Ishikawa (cell line): ENCODE measurements around the gene PDE1A.

ENCODE experiments used
- CEBPB ChIP-seq: IDR thresholded peaks from 2 replicates; pipeline ENCODE4 v1.6.1; 2012
- CREB1 ChIP-seq: IDR thresholded peaks from 2 replicates; pipeline ENCODE4 v1.6.1; 2012; ENCODE audit warnings: low read depth
- EGR1 ChIP-seq: IDR thresholded peaks from 2 replicates; pipeline ENCODE4 v1.6.1; 2012
- EP300 ChIP-seq: IDR thresholded peaks from 2 replicates; pipeline ENCODE4 v1.6.1; 2012; ENCODE audit warnings: borderline replicate concordance
- FOXM1 ChIP-seq: IDR thresholded peaks from 2 replicates; pipeline ENCODE4 v1.6.1; 2012; ENCODE audit warnings: low read depth, borderline replicate concordance
- NFIC ChIP-seq: IDR thresholded peaks from 2 replicates; pipeline ENCODE4 v1.6.1; 2012
- RAD21 ChIP-seq: IDR thresholded peaks from 2 replicates; pipeline ENCODE4 v1.6.1; 2012; ENCODE audit warnings: low read depth
- REST ChIP-seq: IDR thresholded peaks from 2 replicates; pipeline ENCODE4 v1.6.1; 2012; ENCODE audit warnings: low read depth, mild to moderate bottlenecking
- TAF1 ChIP-seq: IDR thresholded peaks from 2 replicates; pipeline ENCODE4 v1.6.1; 2012; ENCODE audit warnings: low read depth, mild to moderate bottlenecking
- TCF12 ChIP-seq: IDR thresholded peaks from 2 replicates; pipeline ENCODE4 v1.6.1; 2012; ENCODE audit warnings: low read depth
- TEAD4 ChIP-seq: IDR thresholded peaks from 2 replicates; pipeline ENCODE4 v1.6.1; 2012
- USF1 ChIP-seq: IDR thresholded peaks from 2 replicates; pipeline ENCODE4 v1.6.1; 2012
- YY1 ChIP-seq: IDR thresholded peaks from 2 replicates; pipeline ENCODE4 v1.6.1; 2012; ENCODE audit warnings: low read depth
- ZBTB7A ChIP-seq: IDR thresholded peaks from 2 replicates; pipeline ENCODE4 v1.6.1; 2012; ENCODE audit warnings: low read depth
- TF ChIP-seq, protein P1 (sequence below): IDR thresholded peaks from 2 replicates; pipeline ENCODE4 v1.6.1; 2012

The PDE1A gene

DNA sequence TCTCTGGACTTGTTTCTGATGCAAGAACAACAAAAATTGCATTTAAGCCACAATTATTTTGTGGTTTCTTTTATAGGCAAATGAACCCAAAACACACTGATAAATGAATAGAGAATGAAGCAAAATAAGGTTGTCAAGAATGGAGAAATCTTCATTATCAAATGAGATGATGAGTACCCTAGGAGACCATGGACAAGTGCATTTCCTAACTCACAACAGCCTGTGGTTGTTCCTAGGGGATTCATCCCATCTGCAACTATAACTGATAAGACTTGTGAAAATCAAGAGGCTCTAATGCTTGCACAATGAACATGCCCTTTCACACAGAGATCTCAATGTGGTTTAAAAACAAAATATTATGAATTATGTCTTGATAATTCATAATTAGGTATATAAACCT lies 159.9 kb downstream of the PDE1A start:
- TF ChIP-seq TEAD4 (no peak), FOXM1 (no peak), EGR1 (no peak), TCF12 (no peak), YY1 (no peak), TAF1 (no peak), USF1 (no peak), EP300 (no peak), ZBTB7A (no peak), RAD21 (no peak), REST (no peak), CEBPB (no peak), CREB1 (no peak), NFIC (no peak)
- TF ChIP-seq, protein P1, sequence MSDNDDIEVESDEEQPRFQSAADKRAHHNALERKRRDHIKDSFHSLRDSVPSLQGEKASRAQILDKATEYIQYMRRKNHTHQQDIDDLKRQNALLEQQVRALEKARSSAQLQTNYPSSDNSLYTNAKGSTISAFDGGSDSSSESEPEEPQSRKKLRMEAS = no peak

GRCh38 chr2:182265718-182266117 lies 161.1 kb downstream of the PDE1A start:
- TF ChIP-seq CEBPB (no peak), TAF1 (no peak), TCF12 (no peak), USF1 (no peak), YY1 (no peak), RAD21 (no peak), CREB1 (no peak), REST (no peak), EP300 (no peak), EGR1 (no peak), TEAD4 (no peak), FOXM1 (no peak), NFIC (no peak), ZBTB7A (no peak)
- TF ChIP-seq, protein P1 = no peak

DNA sequence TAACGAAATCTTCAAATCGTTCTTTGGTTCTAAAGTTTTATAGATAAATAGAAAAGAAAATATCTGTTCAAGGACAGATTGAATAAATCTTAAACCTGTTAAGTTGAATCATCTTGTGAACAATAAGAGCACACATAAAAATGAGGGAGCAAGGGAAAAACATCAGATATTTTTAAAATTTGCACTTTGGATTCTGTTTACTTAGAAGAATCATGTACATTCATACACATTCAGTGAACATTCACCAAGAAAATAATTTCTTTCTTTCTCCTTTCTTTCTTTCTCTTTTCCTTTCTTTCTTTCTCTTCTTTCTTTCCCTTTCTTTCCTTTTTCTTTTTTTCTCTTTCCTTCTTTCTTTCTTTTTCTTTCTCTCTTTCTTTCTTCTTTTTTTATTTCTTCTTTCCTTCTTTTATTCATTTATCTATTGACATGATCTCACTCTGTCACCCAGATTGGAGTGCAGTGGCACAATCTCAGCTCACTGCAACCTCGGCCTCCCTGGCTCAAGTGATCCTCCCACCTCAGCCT lies 164.9 kb downstream of the PDE1A start:
- TF ChIP-seq RAD21 = no peak

DNA sequence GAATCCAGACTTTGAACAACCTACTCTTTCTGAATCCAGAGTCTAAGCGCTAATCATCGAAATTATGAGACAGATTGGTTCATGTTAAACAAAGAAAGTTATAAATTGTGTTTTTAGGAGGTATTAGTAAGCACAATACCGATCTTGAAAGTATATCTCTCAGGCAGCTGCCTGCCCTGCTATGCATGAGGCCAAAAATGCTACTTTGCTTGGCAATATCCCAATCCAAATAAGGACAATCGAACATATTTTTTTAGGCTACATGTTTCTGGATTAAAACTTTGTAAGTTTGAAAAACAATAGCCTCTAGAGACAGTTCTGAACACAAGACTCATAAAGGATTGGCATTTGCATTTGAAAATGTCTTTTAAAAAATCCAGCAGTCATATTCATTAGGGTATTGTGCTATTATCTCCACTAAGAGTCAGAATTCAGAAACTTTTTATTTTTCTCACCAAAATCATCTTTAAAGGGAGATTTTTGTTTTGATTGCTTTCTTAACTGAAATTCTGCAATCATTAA lies 167.1 kb downstream of the PDE1A start:
- TF ChIP-seq TCF12 (no peak), TAF1 (no peak), CEBPB (no peak), REST (no peak), YY1 (no peak), FOXM1 (no peak), USF1 (no peak), EP300 (no peak), CREB1 (no peak), EGR1 (no peak), NFIC (no peak)
- TF ChIP-seq, protein P1 = no peak
